GM23338 (cell line): ENCODE measurements around the gene RNH1. TPM values are rescaled to one million over a fixed set of nuclear protein-coding genes. Genes with fewer than 3 reads are reported as not detected.

Source experiments
- ATAC-seq: fragments of 200-7000 bp; cut with Tn5 transposase; 3 replicates; pipeline ENCODE4 v1.9.1; 2020
- DNase-seq: peaks from one replicate; pipeline ENCODE4 v3.0.0-alpha.2; 2015; ENCODE audit warnings: low spot score
- H2AFZ ChIP-seq: fragments of 200-600 bp; sonication (generic); 2 replicates; pipeline ENCODE4 v1.8.0; 2016; ENCODE audit warnings: antibody characterized with exemption, mild to moderate bottlenecking, moderate library complexity
- H3F3A ChIP-seq: fragments of 200-600 bp; sonication (generic); replicated peaks from 2 replicates; pipeline ENCODE4 v1.8.0; 2017; ENCODE audit warnings: antibody characterized with exemption, mixed run types, low read depth
- H3K27ac ChIP-seq: fragments of 200-600 bp; sonication (generic); 2 replicates; pipeline ENCODE4 v1.6.1; 2016; ENCODE audit warnings: low read depth
- H3K27me3 ChIP-seq: fragments of 200-600 bp; sonication (generic); 2 replicates; pipeline ENCODE4 v1.8.0; 2016; ENCODE audit warnings: mild to moderate bottlenecking, mixed run types, moderate library complexity; ENCODE audit not compliant: insufficient read depth
- H3K36me3 ChIP-seq: fragments of 200-600 bp; sonication (generic); 2 replicates; pipeline ENCODE4 v1.8.0; 2016; ENCODE audit warnings: mild to moderate bottlenecking; ENCODE audit not compliant: insufficient read depth
- H3K4me1 ChIP-seq: fragments of 200-600 bp; sonication (generic); 2 replicates; pipeline ENCODE4 v1.8.0; 2016; ENCODE audit warnings: mild to moderate bottlenecking, moderate library complexity; ENCODE audit not compliant: insufficient read depth
- H3K4me2 ChIP-seq: fragments of 200-600 bp; sonication (generic); 2 replicates; pipeline ENCODE4 v1.7.1; 2017; ENCODE audit warnings: mixed run types
- H3K4me3 ChIP-seq: fragments of 200-600 bp; sonication (generic); 2 replicates; pipeline ENCODE4 v1.6.1; 2016; ENCODE audit warnings: mixed run types
- H3K79me2 ChIP-seq: fragments of 200-600 bp; sonication (generic); replicated peaks from 2 replicates; pipeline ENCODE4 v1.8.0; 2017; ENCODE audit warnings: mild to moderate bottlenecking; ENCODE audit not compliant: insufficient read depth
- H3K9me2 ChIP-seq: fragments of 200-600 bp; sonication (generic); 2 replicates; pipeline ENCODE4 v1.8.0; 2017; ENCODE audit not compliant: insufficient read depth
- H4K20me1 ChIP-seq: fragments of 200-600 bp; sonication (generic); replicated peaks from 2 replicates; pipeline ENCODE4 v1.8.0; 2017; ENCODE audit warnings: mild to moderate bottlenecking; ENCODE audit not compliant: insufficient read depth
- H3K27ac Mint-ChIP-seq: 2 replicates; pipeline ENCODE4 v1.8.0; 2020; ENCODE audit warnings: inconsistent platforms, mild to moderate bottlenecking, moderate library complexity, mixed read lengths
- H3K27me3 Mint-ChIP-seq: 3 replicates; pipeline ENCODE4 v1.8.0; 2022; ENCODE audit warnings: low read depth, mild to moderate bottlenecking, moderate library complexity, mixed read lengths, inconsistent platforms; ENCODE audit not compliant: insufficient read depth, poor library complexity
- H3K36me3 Mint-ChIP-seq: 3 replicates; pipeline ENCODE4 v1.8.0; 2021; ENCODE audit warnings: low read depth, mild to moderate bottlenecking, inconsistent platforms, moderate library complexity, mixed read lengths
- H3K4me1 Mint-ChIP-seq: 3 replicates; pipeline ENCODE4 v1.8.0; 2020; ENCODE audit warnings: mild to moderate bottlenecking, inconsistent platforms, mixed read lengths
- H3K4me3 Mint-ChIP-seq: 3 replicates; pipeline ENCODE4 v1.8.0; 2021; ENCODE audit warnings: moderate library complexity, mild to moderate bottlenecking, inconsistent platforms, mixed read lengths
- H3K9me3 Mint-ChIP-seq: 3 replicates; pipeline ENCODE4 v1.8.0; 2020; ENCODE audit warnings: moderate library complexity, mild to moderate bottlenecking, inconsistent platforms, mixed read lengths
- CTCF ChIP-seq, 2 experiments: fragments of 200-600 bp in 1 of 2; sonication (generic) in 1 of 2; conservative IDR thresholded peaks; 2 replicates each; pipeline versions ENCODE4 v1.5.1 to v1.6.1; 2016 to 2017; ENCODE audit warnings: antibody characterized with exemption in 2 of 2, low read depth in 2 of 2, mild to moderate bottlenecking in 2 of 2, moderate library complexity in 1 of 2
- EZH2 ChIP-seq: fragments of 200-600 bp; sonication (generic); IDR thresholded peaks from one replicate; pipeline ENCODE4 v1.8.0; 2017; ENCODE audit warnings: antibody characterized with exemption, mild to moderate bottlenecking, low read depth; ENCODE audit not compliant: unreplicated experiment
- JUNB ChIP-seq: IDR thresholded peaks from one replicate; pipeline ENCODE4 v1.6.1; 2016; ENCODE audit warnings: antibody characterized with exemption; ENCODE audit not compliant: unreplicated experiment
- REST ChIP-seq: IDR thresholded peaks from one replicate; pipeline ENCODE4 v1.6.1; 2018; ENCODE audit warnings: antibody characterized with exemption; ENCODE audit not compliant: unreplicated experiment
- ZNF114 ChIP-seq: fragments of 250-450 bp; sonication (Bioruptor Pico); IDR thresholded peaks from 2 replicates; pipeline ENCODE4 v1.5.0; 2020; ENCODE audit warnings: mild to moderate bottlenecking, moderate library complexity
- ZNF331 ChIP-seq: fragments of 250-450 bp; sonication (Bioruptor Pico); IDR thresholded peaks from 2 replicates; pipeline ENCODE4 v1.5.0; 2020; ENCODE audit warnings: low read depth, mild to moderate bottlenecking, moderate library complexity
- ZNF462 ChIP-seq: fragments of 250-450 bp; sonication (Bioruptor Pico); IDR thresholded peaks from 2 replicates; pipeline ENCODE4 v1.5.0; 2020; ENCODE audit warnings: mild to moderate bottlenecking, moderate library complexity
- polyA plus RNA-seq: library from polyadenylated mRNA; unstranded; fragments of >200 nt; fragmentation: Nextera tagmentation; extraction: Ambion mirVana; gene quantifications from 2 replicates; pipeline ENCODE4 v1.2.1, GENCODE V29; 2016
- total RNA-seq: library from RNA; depleted of rRNA; stranded (reverse); fragments of >200 nt; shearing (Covaris generic); gene quantifications from 2 replicates; pipeline ENCODE4 v1.2.3, GENCODE V29; 2014

Gene RNH1
- total and polyA plus RNA-seq, 2 experiments from 2014 or later: 33.3 to 56.3 TPM

GRCh38 chr11:551131-551530 is 44.1 kb upstream of the RNH1 start (continued):
- TF ChIP-seq ZNF462 (CRISPR knock-in tag) (no peak), EZH2 (no peak)

- no peaks in the 10 kb centered on the region for H3K9me3 Mint-ChIP-seq
- Histone ChIP-seq H3K4me1 (no peaks in the 10 kb centered on the region), H3K4me3 (no peak overlapping the region), H4K20me1 (no peaks in the 10 kb centered on the region), H3K27ac (no peak overlapping the region), H3F3A (0 out of 2 replicates have a peak, but pooled peaks cover 7% of the 10 kb centered on the region), H3K27me3 (peaks cover 3% of the 10 kb centered on the region), H3K36me3 (no peaks in the 10 kb centered on the region), H2AFZ (no peak overlapping the region), H3K79me2 (no peaks in the 10 kb centered on the region), H3K9me2 (no peaks in the 10 kb centered on the region), H3K4me2 (no peak overlapping the region)
- ATAC-seq (no peak), DNase-seq (no peak)
- no peak overlapping the region for H3K4me3 Mint-ChIP-seq
- no peaks in the 10 kb centered on the region for H3K36me3 Mint-ChIP-seq
- no peak overlapping the region for H3K27ac Mint-ChIP-seq
- no peaks in the 10 kb centered on the region for H3K4me1 Mint-ChIP-seq
- peaks cover 8% of the 10 kb centered on the region for H3K27me3 Mint-ChIP-seq
- TF ChIP-seq CTCF (conservative IDR thresholded peaks at IDR 0.05; ENCODE audit: low read depth in 2 of 2) (no peak), REST (no peak), ZNF331 (no peak), JUNB (no peak), ZNF114 (CRISPR knock-in tag) (no peak)
Observed at GRCh38 chr11:550746-551085, 43.7 kb upstream of the RNH1 start.
